Ramos (cell line): Measurements from ENCODE around the gene HOXA11.

Source experiments
- in situ Hi-C: fragments of 300-500 bp; cut with MboI; formaldehyde crosslinking; loops from one replicate; pipeline ENCODE4 v1.14.3; 2022; ENCODE audit warnings: low sequenced_read_pairs; ENCODE audit not compliant: unreplicated experiment

The HOXA11 gene

DNA sequence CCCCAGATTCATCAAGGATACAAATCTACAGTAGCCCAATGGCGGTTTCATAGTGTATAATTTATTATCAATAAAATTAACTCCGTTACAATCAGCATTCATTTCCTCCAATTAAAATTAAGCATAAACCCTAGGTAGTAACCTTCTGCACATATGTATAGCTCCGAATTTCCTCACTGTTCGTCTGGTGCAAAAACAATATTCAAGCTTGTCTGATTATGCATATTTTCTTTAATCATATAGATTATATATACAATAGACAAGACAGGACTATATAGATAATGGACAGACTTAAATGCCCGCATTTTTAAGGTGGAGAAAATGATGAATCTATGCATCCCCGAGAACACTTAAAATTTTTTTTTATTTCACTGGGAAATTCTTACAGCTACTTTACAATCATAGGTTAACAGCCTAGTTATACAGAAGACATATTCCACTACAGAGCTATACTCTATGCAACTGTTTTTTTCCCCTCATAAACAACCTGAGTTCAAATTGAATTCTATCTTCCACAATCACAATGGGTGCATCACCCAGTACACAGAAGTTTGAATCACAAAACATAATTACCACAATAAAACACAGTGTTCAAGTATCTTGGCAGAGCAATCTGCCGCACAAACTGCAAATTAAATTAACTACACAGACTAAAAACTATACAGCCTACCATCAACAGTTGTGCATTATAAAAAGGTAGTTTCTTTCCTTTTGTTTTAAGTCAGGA is 22.3 kb downstream of the HOXA11 start:
- in situ Hi-C loops: loop anchor here (25.0 kb wide), 2 partner anchors 1100 to 1275 kb away; no protein-coding TSS in a partner anchor

- in situ Hi-C loops: loop anchor here (25.0 kb wide), 2 partner anchors 1100 to 1275 kb away; no protein-coding TSS in a partner anchor
These were observed 23.1 kb downstream of the HOXA11 start for GRCh38 chr7:27161721-27162560.

GRCh38 chr7:27161214-27161720 is 23.8 kb downstream of the HOXA11 start:
- in situ Hi-C loops: loop anchor here (25.0 kb wide), 2 partner anchors 1099 to 1274 kb away; no protein-coding TSS in a partner anchor

GRCh38 chr7:27160546-27161213 is 24.4 kb downstream of the HOXA11 start:
- in situ Hi-C loops: loop anchor here (25.0 kb wide), 2 partner anchors 1098 to 1273 kb away; no protein-coding TSS in a partner anchor

DNA sequence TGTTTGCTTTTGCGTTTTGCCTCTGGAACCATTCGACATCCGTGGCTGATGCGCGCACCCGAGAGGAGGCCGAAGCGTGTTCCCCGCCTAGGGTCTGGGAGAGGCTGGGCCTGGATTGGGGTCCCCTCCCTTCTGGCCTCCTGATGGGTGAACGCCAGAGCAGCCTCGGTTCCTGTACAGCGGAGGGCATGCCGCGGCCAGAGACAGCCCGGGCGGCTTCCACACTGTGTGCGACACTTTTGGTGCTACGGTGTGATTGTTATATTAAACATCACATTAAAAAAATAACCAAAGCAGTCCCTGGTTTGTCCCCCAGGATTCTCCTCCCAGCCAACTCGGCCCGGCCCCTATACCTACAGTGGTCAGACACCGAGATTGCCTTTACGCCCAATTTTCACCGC is 24.9 kb downstream of the HOXA11 start:
- in situ Hi-C loops: loop anchor here (25.0 kb wide), 2 partner anchors 1098 to 1273 kb away; no protein-coding TSS in a partner anchor

- in situ Hi-C loops: loop anchor here (10.0 to 25.0 kb wide), 4 partner anchors 485 to 1272 kb away; no protein-coding TSS in a partner anchor
These were observed 25.5 kb downstream of the HOXA11 start for GRCh38 chr7:27159266-27160144.

GRCh38 chr7:27158436-27159265 is 26.4 kb downstream of the HOXA11 start:
- in situ Hi-C loops: loop anchor here (10.0 to 25.0 kb wide), 4 partner anchors 484 to 1271 kb away; no protein-coding TSS in a partner anchor

GRCh38 chr7:27157702-27158431 is 27.2 kb downstream of the HOXA11 start:
- in situ Hi-C loops: loop anchor here (10.0 to 25.0 kb wide), 4 partner anchors 483 to 1271 kb away; no protein-coding TSS in a partner anchor

- in situ Hi-C loops: loop anchor here (10.0 to 25.0 kb wide), 4 partner anchors 482 to 1270 kb away; no protein-coding TSS in a partner anchor
These were observed 27.9 kb downstream of the HOXA11 start for GRCh38 chr7:27156916-27157701.

- in situ Hi-C loops: loop anchor here (10.0 to 25.0 kb wide), 4 partner anchors 482 to 1269 kb away; no protein-coding TSS in a partner anchor
These were observed 28.5 kb downstream of the HOXA11 start, which contains the start of gene HOXA7 for GRCh38 chr7:27156508-27156898. HOXA7 (minus strand) TSS chr7:27156675; CDS start chr7:27156545, 130 bp downstream.

GRCh38 chr7:27155816-27156507 is 29.1 kb downstream of the HOXA11 start:
- in situ Hi-C loops: loop anchor here (10.0 to 25.0 kb wide), 4 partner anchors 481 to 1269 kb away; no protein-coding TSS in a partner anchor

DNA sequence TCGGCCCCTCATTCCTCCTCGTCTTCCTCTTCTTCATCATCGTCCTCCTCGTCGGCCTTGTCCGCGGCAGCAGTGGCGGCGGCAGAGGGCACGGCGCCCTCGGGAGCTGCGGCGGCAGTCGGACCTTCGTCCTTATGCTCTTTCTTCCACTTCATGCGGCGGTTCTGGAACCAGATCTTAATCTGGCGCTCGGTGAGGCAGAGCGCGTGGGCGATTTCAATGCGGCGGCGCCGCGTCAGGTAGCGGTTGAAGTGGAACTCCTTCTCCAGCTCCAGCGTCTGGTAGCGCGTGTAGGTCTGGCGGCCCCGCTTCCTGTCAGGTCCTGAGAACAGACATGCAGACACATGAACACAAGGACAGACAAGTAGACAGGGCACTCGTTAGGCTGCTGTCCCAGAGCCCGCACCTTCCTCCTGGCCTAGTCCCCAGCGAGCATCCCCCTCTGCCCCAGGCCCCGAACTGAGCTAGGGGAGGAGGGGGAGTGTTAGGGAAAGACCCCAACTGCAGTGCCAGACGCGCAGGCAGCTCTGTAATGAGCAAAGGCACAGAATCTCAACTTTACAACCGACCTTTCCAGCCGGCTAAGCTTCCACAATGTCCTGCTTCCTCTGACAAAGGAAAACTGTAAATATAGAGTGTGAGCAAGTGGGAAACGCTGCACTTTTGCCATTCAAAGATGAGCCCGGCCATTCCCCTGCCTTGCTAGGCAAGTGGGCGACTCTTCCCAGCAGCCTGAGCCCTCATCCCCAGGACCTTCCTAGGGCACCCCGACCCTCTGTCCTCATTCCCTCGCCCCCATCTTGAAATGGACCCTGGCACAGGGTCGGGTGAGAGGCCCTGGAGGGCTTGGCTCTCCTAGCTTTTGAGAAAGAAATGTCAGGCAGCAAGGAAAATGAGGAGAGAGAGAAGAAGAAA is 29.9 kb downstream of the HOXA11 start:
- in situ Hi-C loops: loop anchor here (10.0 to 25.0 kb wide), 4 partner anchors 480 to 1268 kb away; no protein-coding TSS in a partner anchor

DNA sequence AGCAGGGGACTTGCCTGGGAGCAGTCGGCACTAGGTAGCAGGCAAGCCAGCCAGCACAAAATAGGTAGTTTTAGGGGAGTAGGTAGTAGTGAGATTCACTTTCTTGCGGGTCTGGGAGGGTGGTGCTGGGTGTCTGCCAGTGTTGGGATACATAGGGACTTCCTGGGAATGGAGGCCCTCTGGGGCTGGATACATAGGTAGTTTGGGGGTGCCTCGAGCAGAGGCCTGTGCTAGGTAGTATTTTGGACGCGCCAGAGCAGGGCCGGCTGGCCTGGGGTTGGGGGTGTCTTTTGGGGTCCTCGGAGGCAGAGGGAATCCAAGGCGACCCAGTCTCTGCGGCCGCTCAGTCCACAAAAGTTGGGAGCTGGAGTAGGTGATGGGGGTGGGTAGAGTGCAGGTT is 30.7 kb downstream of the HOXA11 start:
- in situ Hi-C loops: loop anchor here (10.0 to 25.0 kb wide), 4 partner anchors 480 to 1267 kb away; no protein-coding TSS in a partner anchor

DNA sequence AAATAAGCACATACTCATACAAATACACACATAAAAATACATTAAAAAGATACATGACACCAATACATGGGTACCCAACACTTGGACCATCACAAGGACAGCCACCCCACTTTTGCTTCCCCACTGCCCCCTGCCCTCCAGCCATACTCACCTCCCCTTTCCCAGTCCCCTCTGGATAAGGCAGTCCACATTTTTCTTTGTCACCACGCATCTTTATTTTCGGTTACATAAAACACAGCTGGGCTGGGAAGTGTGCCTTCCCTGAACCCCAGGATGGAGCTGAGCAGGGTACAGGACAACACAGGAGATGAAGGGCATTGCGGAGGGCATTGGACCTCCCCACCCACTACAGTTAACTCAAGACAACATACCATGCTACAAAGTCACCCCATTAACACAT is 31.5 kb downstream of the HOXA11 start:
- in situ Hi-C loops: loop anchor here (10.0 to 25.0 kb wide), 4 partner anchors 479 to 1266 kb away; no protein-coding TSS in a partner anchor
